ENCODE data around the gene ICOSLG. TPM values are rescaled to one million over a fixed set of nuclear protein-coding genes. Genes with fewer than 3 reads are reported as not detected.
"Not testable (repeated sequence)": the region's sequence is repeated elsewhere in the genome, so short reads cannot be mapped to it uniquely, and the experiment has no call there.

Gene ICOSLG
- total and polyA plus RNA-seq, 4 donors: 1.6 to 4.0 (median 2.7) TPM

DNA sequence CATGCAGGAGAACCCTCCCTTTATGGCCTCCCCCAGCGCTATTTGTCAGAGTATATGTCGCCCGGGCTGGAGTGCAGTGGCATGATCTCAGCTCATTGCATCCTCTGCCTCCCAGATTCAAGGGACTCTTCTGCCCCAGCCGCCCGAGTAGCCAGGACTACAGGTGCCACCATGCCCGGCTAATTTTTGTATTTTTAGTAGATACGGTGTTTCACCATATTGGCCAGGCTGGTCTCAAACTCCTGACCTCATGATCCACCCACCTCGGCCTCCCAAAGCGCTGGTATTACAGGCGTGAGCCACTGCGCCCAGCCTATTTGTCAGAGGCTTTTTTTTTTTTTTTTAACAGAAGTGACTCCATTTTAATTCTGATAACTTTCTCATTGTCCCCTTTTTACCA is 40.7 kb downstream of the ICOSLG start:
- not testable (repeated sequence) for ATAC-seq (ENCODE audit: insufficient read depth, low FRiP score); DNase-seq

DNA sequence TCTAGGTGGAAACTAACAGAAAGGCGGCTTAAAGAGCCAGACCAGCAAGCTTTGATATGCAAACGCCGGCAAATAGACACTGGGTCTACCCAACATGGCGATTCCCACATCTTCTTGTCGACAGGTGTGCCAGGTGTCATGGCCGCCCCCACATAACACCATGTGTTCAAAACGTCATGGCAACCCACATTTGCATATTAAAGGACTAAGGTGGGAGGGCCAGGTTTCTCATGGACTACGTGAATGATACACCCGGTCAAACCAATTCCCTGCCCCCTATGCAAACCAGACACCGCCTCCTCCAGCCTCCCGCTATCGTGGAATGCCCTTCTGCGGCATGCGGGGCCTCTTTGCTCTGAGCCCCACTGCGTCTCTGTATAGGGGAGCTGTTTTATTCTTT is 41.3 kb downstream of the ICOSLG start:
- ATAC-seq (ENCODE audit: insufficient read depth, low FRiP score) (no peak), DNase-seq (peak in 1 of 3 donors; percentile 12)
- H3K4me3 ChIP-seq: no peak overlapping the region
- no peaks in the 10 kb centered on the region for H3K36me3 ChIP-seq (ENCODE audit: control insufficient read depth in 4 of 4, insufficient read depth in 4 of 4, low read length in 4 of 4)
- H3K4me1 ChIP-seq (ENCODE audit: control insufficient read depth in 5 of 5, insufficient read depth in 5 of 5, low read length in 5 of 5): no peaks in the 10 kb centered on the region
- H3K27me3 ChIP-seq (ENCODE audit: control insufficient read depth in 3 of 3, insufficient read depth in 3 of 3, low read length in 2 of 3): no peaks in the 10 kb centered on the region
- 72 to 82% methylated on average over 15 of the region's 15 CpGs for WGBS, 2 donors
- TF ChIP-seq, protein P1, sequence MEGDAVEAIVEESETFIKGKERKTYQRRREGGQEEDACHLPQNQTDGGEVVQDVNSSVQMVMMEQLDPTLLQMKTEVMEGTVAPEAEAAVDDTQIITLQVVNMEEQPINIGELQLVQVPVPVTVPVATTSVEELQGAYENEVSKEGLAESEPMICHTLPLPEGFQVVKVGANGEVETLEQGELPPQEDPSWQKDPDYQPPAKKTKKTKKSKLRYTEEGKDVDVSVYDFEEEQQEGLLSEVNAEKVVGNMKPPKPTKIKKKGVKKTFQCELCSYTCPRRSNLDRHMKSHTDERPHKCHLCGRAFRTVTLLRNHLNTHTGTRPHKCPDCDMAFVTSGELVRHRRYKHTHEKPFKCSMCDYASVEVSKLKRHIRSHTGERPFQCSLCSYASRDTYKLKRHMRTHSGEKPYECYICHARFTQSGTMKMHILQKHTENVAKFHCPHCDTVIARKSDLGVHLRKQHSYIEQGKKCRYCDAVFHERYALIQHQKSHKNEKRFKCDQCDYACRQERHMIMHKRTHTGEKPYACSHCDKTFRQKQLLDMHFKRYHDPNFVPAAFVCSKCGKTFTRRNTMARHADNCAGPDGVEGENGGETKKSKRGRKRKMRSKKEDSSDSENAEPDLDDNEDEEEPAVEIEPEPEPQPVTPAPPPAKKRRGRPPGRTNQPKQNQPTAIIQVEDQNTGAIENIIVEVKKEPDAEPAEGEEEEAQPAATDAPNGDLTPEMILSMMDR (IDR thresholded peaks at IDR 0.05; ENCODE audit: control extremely low read depth, extremely low read depth): no peak
- no peak overlapping the region for H3K27ac ChIP-seq (ENCODE audit: low read depth in 1 of 2, low read length in 1 of 2)
- H3K9me3 ChIP-seq (ENCODE audit: control insufficient read depth in 4 of 4, insufficient read depth in 3 of 4, low read length in 3 of 4): no peaks in the 10 kb centered on the region
- H3K9ac ChIP-seq (ENCODE audit: insufficient read depth in 1 of 2, low read length in 2 of 2): no peak overlapping the region

More for the DNA sequence above, 40.7 kb downstream of the ICOSLG start:
- 93 to 94% methylated on average over 11 of the region's 11 CpGs for WGBS, 2 donors
- not testable (repeated sequence) for H3K4me3 ChIP-seq; H3K27me3 ChIP-seq (ENCODE audit: control insufficient read depth in 3 of 3, insufficient read depth in 3 of 3, low read length in 2 of 3); H3K9me3 ChIP-seq (ENCODE audit: control insufficient read depth in 4 of 4, insufficient read depth in 3 of 4, low read length in 3 of 4); H3K36me3 ChIP-seq (ENCODE audit: control insufficient read depth in 4 of 4, insufficient read depth in 4 of 4, low read length in 4 of 4); H3K27ac ChIP-seq (ENCODE audit: low read depth in 1 of 2, low read length in 1 of 2); H3K4me1 ChIP-seq (ENCODE audit: control insufficient read depth in 5 of 5, insufficient read depth in 5 of 5, low read length in 5 of 5); H3K9ac ChIP-seq (ENCODE audit: insufficient read depth in 1 of 2, low read length in 2 of 2)

DNA sequence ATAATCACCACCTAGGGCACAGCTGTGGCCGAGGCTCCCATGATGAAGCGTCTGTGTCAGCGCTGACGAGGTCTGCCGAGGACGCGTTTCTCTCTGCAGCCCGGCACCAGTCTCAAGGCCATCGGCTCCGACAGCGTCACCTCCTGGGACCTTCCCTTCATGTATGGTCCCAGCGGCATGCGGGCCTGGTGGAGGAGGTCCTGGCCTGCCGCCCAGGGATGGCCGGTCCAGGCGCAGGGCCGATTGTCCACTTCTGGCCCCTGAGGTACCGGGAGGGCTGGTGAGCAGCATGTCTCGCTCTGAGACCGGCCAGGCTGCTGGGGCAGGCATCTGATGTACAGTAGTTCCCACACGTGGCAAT is 43.6 kb downstream of the ICOSLG start:
- not testable (repeated sequence) for H3K27ac ChIP-seq (ENCODE audit: low read depth in 1 of 2, low read length in 1 of 2); DNase-seq; H3K36me3 ChIP-seq (ENCODE audit: control insufficient read depth in 4 of 4, insufficient read depth in 4 of 4, low read length in 4 of 4); H3K4me1 ChIP-seq (ENCODE audit: control insufficient read depth in 5 of 5, insufficient read depth in 5 of 5, low read length in 5 of 5); H3K9ac ChIP-seq (ENCODE audit: insufficient read depth in 1 of 2, low read length in 2 of 2); H3K4me3 ChIP-seq; H3K9me3 ChIP-seq (ENCODE audit: control insufficient read depth in 4 of 4, insufficient read depth in 3 of 4, low read length in 3 of 4); ATAC-seq (ENCODE audit: insufficient read depth, low FRiP score); H3K27me3 ChIP-seq (ENCODE audit: control insufficient read depth in 3 of 3, insufficient read depth in 3 of 3, low read length in 2 of 3)
- 77% methylated on average over 10 of the region's 21 CpGs; no CpG with 5 or more reads in 1 of the 2 donors for WGBS, 2 donors

DNA sequence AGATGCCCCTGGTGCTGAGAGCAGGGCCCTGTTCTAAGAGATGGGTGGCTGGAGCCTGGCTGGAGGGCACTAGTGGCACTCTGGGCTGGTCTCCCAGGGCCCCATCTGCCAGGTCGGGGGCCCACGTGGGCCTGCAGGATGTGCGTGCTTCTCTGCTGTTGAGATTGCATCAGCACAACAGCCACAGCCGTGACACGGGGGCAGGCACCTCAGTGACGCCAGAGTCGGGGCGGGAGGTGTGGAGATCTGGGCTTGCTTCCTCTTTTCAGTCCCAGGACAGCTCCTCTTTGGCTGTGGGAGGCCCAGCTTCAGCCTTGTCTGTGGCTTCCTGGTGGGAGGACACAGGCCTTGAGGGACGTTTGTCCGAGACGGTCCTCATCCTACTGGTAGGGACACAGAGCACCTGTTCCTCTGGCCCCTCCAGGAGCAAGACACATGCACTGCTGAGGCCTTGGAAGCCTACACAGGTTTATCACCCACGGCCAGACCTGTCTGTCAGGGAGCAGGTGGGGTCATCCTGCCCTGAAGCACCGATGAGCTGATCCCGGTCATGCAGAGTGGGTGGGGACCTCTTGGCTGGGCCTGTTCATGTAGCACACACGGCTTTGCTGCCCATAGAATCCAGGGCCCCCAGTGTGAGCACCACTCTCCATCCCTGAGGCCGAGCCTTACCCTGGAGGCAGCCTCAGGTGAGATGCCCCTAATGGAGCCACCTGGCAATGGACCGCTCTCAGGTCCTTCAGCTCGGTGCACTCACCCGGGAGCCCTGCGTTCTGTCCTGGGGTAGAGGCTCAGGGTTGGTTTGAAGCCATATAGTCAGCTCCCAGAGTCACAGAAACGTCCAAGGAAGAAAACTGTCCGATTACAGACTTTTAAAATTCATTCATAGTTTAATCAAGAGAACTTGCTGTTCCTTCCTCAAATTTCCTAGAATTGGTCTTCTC is 44.3 kb downstream of the ICOSLG start:
- H3K27me3 ChIP-seq (ENCODE audit: control insufficient read depth in 3 of 3, insufficient read depth in 3 of 3, low read length in 2 of 3); H3K4me3 ChIP-seq; H3K27ac ChIP-seq (ENCODE audit: low read depth in 1 of 2, low read length in 1 of 2); H3K4me1 ChIP-seq (ENCODE audit: control insufficient read depth in 5 of 5, insufficient read depth in 5 of 5, low read length in 5 of 5); H3K36me3 ChIP-seq (ENCODE audit: control insufficient read depth in 4 of 4, insufficient read depth in 4 of 4, low read length in 4 of 4); ATAC-seq (ENCODE audit: insufficient read depth, low FRiP score); H3K9me3 ChIP-seq (ENCODE audit: control insufficient read depth in 4 of 4, insufficient read depth in 3 of 4, low read length in 3 of 4); H3K9ac ChIP-seq (ENCODE audit: insufficient read depth in 1 of 2, low read length in 2 of 2): not testable (repeated sequence)
- DNase-seq: peak in 1 of 3 donors; percentile 16
- no CpG with 5 or more reads among the region's 22 CpGs for WGBS, 2 donors

DNA sequence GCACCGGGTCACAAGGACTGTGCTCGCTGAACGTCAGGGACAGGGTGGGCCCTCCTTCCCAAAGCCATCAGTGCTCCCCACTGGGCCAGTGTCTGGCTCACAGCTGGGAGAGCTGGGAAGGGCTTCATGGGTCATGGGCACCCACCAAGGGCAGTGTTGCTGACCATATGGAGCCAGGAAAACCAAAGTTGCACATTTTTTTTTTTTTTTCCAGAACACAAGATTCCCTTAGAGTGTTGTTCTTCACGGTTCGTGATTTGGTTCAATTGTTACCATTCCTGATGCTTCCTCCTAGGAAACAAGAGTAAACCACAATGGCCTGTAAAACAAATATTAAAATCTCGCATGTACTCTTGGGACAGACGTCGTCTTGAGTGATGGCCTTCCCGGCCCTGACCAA is 45.9 kb downstream of the ICOSLG start:
- H3K9ac ChIP-seq (ENCODE audit: insufficient read depth in 1 of 2, low read length in 2 of 2); DNase-seq; H3K4me1 ChIP-seq (ENCODE audit: control insufficient read depth in 5 of 5, insufficient read depth in 5 of 5, low read length in 5 of 5); H3K36me3 ChIP-seq (ENCODE audit: control insufficient read depth in 4 of 4, insufficient read depth in 4 of 4, low read length in 4 of 4); H3K4me3 ChIP-seq; H3K27me3 ChIP-seq (ENCODE audit: control insufficient read depth in 3 of 3, insufficient read depth in 3 of 3, low read length in 2 of 3); H3K27ac ChIP-seq (ENCODE audit: low read depth in 1 of 2, low read length in 1 of 2); H3K9me3 ChIP-seq (ENCODE audit: control insufficient read depth in 4 of 4, insufficient read depth in 3 of 4, low read length in 3 of 4); ATAC-seq (ENCODE audit: insufficient read depth, low FRiP score): not testable (repeated sequence)
- WGBS, 2 donors: no CpG with 5 or more reads among the region's 9 CpGs

DNA sequence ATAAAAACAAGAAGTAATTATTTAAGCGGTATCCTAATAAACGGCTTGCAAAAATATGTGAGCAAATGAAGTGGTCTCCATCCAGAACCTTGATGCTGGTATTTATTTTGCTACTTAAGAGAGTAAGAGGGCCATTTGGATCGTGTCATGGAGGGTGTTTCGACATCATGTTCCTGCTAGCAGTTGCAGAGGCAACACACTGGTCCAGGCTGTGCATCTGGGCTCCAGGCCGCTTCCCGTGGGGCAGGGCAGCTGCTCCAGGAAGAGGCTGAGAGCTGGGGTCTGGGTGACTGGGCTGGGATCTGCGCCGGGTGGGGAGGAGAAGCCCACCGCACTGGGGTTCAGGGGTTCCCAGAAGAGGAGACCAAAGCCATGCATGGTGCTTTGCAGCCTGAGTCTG is 46.3 kb downstream of the ICOSLG start:
- H3K36me3 ChIP-seq (ENCODE audit: control insufficient read depth in 4 of 4, insufficient read depth in 4 of 4, low read length in 4 of 4); H3K4me1 ChIP-seq (ENCODE audit: control insufficient read depth in 5 of 5, insufficient read depth in 5 of 5, low read length in 5 of 5); ATAC-seq (ENCODE audit: insufficient read depth, low FRiP score); H3K9ac ChIP-seq (ENCODE audit: insufficient read depth in 1 of 2, low read length in 2 of 2); H3K27ac ChIP-seq (ENCODE audit: low read depth in 1 of 2, low read length in 1 of 2); DNase-seq; H3K27me3 ChIP-seq (ENCODE audit: control insufficient read depth in 3 of 3, insufficient read depth in 3 of 3, low read length in 2 of 3); H3K4me3 ChIP-seq; H3K9me3 ChIP-seq (ENCODE audit: control insufficient read depth in 4 of 4, insufficient read depth in 3 of 4, low read length in 3 of 4): not testable (repeated sequence)
- no CpG with 5 or more reads among the region's 9 CpGs for WGBS, 2 donors

DNA sequence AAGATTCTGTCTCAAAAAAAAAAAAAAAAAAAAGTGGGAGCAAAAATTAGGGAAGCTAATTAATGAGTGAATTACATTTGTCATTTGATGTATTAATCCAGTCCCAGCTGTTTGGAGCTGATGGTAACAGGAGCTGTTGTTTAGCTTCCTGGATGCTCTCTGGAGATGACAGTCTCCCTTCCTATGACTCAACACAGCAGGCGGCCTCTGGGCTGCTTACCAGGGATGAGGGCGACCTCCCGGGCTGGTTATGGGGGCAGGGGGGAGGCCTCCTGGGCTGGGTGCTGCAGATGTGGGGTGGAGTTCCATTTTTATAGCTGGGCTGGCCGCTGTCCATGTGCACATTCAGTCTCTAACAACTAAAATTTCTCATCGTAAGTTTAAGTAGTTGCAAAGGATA is 47.6 kb downstream of the ICOSLG start:
- H3K27me3 ChIP-seq (ENCODE audit: control insufficient read depth in 3 of 3, insufficient read depth in 3 of 3, low read length in 2 of 3); H3K27ac ChIP-seq (ENCODE audit: low read depth in 1 of 2, low read length in 1 of 2); H3K9ac ChIP-seq (ENCODE audit: insufficient read depth in 1 of 2, low read length in 2 of 2); ATAC-seq (ENCODE audit: insufficient read depth, low FRiP score); H3K4me3 ChIP-seq; H3K36me3 ChIP-seq (ENCODE audit: control insufficient read depth in 4 of 4, insufficient read depth in 4 of 4, low read length in 4 of 4); H3K4me1 ChIP-seq (ENCODE audit: control insufficient read depth in 5 of 5, insufficient read depth in 5 of 5, low read length in 5 of 5); H3K9me3 ChIP-seq (ENCODE audit: control insufficient read depth in 4 of 4, insufficient read depth in 3 of 4, low read length in 3 of 4); DNase-seq: not testable (repeated sequence)
- 88% methylated on average over 1 of the region's 5 CpGs; no CpG with 5 or more reads in 1 of the 2 donors for WGBS, 2 donors

All from lung (tissue), 12 donors.